HG03175 (cell line): ENCODE measurements around the gene PHC3.

Experiments
- ATAC-seq: cut with Tn5 transposase; IDR thresholded peaks from one replicate; pipeline ENCODE4 v1.9.1; 2021; ENCODE audit warnings: mild to moderate bottlenecking, moderate library complexity; ENCODE audit not compliant: unreplicated experiment

The PHC3 gene

GRCh38 chr3:170079536-170080165 is 101.9 kb downstream of the PHC3 start:
- no peak for ATAC-seq

- ATAC-seq, result no peak
Observed at GRCh38 chr3:170078620-170079281, 102.8 kb downstream of the PHC3 start.

GRCh38 chr3:170077361-170077760 is 104.2 kb downstream of the PHC3 start:
- no peak for ATAC-seq

GRCh38 chr3:170076715-170077238 is 104.8 kb downstream of the PHC3 start:
- no peak for ATAC-seq

GRCh38 chr3:170075441-170076091 is 106.0 kb downstream of the PHC3 start:
- ATAC-seq, result no peak

GRCh38 chr3:170064108-170064507 is 117.4 kb downstream of the PHC3 start:
- ATAC-seq, result no peak

- no peak for ATAC-seq
Observed at GRCh38 chr3:170063691-170064090, 117.8 kb downstream of the PHC3 start.

GRCh38 chr3:170062769-170063168 is 118.8 kb downstream of the PHC3 start:
- ATAC-seq, result no peak

GRCh38 chr3:170062068-170062467 is 119.5 kb downstream of the PHC3 start:
- ATAC-seq, result no peak

GRCh38 chr3:170059447-170059846 is 122.1 kb downstream of the PHC3 start:
- no peak for ATAC-seq

GRCh38 chr3:170058127-170058526 is 123.4 kb downstream of the PHC3 start:
- ATAC-seq, result no peak

GRCh38 chr3:170057550-170057949 is 124.0 kb downstream of the PHC3 start:
- no peak for ATAC-seq

- ATAC-seq, result peak; percentile 96
Observed at GRCh38 chr3:170056710-170057454, 124.7 kb downstream of the PHC3 start.

GRCh38 chr3:170055209-170055608 is 126.3 kb downstream of the PHC3 start:
- ATAC-seq, result peak; percentile 67

GRCh38 chr3:170054204-170054603 is 127.3 kb downstream of the PHC3 start:
- ATAC-seq, result no peak

- no peak for ATAC-seq
Observed at GRCh38 chr3:170052398-170052797, 129.1 kb downstream of the PHC3 start.

- no peak for ATAC-seq
Observed at GRCh38 chr3:170050753-170051152, 130.8 kb downstream of the PHC3 start.

- no peak for ATAC-seq
Observed at GRCh38 chr3:170049146-170050000, 132.2 kb downstream of the PHC3 start.

GRCh38 chr3:170047133-170047404 is 134.5 kb downstream of the PHC3 start:
- no peak for ATAC-seq

- ATAC-seq, result no peak
Observed at GRCh38 chr3:170046269-170047132, 135.0 kb downstream of the PHC3 start.
